D341Med (cell line): ENCODE measurements around the gene CD247.
A peak's percentile ranks its signal among the peaks of the same experiment; 100 is the strongest.

Source experiments
- DNase-seq: peaks from one replicate; pipeline ENCODE4 v3.0.0; 2012; ENCODE audit warnings: low spot score

Gene CD247

DNA sequence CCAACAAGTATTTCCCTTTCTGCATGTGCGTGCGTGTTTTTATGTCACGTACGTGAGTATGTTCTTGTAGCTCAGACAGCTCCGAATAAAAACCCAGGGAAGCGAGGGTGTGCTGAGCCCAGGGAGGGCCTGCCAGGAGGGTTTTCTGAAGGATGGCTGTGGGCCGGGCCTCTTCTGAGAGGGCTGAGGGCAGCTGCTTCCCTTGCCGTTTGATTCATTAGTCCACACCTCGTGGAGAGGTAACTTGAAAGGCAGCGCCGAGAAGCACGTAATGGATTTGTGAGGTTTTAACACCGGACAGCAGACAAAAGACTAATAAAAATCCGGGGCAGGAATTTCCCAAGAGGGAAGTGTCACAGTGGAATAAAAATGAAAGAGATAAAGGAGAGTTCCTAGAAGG is 29.5 kb downstream of the CD247 start:
- no peak for DNase-seq

- no peak for DNase-seq
Observed at GRCh38 chr1:167487614-167488013, 30.7 kb downstream of the CD247 start.

DNA sequence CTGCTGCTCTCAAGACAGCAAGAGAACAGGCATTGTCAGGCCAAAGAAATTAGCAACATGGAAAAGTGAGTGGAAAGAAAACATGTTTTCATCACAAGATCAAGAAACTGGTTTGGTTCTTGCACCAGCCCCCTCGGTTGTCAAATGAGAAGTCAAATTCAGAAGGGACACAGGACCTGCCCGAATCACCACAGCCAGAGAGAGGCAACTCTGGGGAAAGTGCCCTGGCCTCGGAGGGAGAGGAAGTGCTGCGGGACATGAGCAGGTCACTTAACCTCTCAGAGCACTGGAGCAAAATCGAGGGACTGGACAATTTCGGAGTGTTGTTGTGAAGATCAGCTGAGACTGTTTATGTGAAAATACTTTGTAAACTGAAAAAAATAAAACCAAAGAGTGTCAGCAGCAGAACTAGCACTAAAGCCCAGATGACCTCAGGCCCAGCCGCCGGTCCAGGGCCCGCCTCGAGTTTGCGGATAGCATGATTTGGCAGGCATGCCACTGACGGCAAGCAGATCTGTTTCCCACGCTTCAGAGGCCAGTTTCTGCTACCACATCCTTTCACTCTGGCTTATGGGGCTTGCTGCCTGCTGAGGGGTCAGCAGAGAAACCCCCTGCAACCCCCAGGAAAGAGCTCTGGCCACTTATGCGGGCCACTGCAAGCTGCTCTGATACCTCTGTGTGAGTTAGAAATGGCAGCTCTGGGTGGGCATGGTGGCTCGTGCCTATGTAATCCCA is 32.1 kb downstream of the CD247 start:
- DNase-seq: no peak

- no peak for DNase-seq
Observed at GRCh38 chr1:167484726-167485502, 33.4 kb downstream of the CD247 start.

DNA sequence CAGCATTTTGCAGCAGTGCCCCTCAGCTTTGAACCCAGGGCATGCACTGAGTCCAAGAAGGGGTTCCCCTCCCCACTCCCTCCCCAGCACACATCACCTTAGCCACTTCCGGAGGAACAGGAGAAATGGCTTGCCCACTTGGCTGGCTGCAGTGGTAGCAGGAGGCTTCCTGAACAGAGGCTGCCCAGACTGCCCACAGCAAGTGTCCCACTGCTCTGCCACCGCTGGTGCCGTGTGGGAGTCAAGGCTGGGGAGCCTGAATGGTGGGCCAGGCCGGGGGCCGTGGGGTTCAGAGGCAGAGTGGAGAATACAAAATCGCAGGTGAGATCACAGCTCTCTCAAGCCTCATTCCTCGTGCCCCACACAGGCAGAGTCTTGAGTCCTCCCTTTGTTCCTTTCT is 34.5 kb downstream of the CD247 start:
- no peak for DNase-seq

DNA sequence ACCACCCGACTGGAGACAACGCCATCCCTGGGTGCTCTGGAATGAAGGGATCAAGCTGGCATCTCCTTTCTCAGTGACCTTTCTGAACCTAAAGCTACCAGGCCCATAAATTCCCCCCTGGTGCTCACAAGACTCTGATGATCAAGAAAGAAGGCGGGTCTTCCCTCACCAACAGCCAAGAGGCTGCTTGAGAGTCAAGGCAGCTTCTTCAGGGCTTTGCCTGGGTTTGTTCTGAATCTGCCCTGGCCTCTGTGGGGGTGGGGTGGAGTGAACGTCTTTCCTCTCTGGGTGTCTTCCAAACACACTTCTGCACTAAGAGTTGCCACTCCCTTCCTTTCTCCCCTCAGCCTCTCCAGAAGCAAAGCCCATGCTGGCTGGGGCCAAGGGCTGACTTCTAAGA is 36.1 kb downstream of the CD247 start:
- DNase-seq: no peak

- no peak for DNase-seq
Observed at GRCh38 chr1:167479331-167479979, 38.9 kb downstream of the CD247 start.

GRCh38 chr1:167477986-167478385 is 40.3 kb downstream of the CD247 start:
- DNase-seq: no peak

DNA sequence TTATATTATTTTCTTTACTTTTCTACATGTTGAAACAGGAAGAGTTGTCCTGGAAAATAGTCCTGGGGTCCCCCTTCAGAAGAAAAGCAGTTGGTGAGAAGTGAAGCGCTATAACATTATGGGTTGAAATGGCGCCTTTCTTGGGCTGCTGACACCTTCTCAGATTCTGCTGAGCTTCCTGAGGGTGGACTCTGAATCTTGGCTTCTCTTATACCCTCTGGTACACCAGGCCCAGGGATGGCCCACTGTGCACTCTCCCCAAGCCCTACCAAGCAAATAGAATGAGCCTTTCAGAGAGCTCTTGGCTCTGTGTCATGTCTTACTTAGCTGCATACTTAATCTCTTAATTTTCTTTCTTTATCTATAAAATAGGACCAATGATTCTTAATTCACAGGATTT is 42.3 kb downstream of the CD247 start:
- DNase-seq: no peak

GRCh38 chr1:167474191-167474641 is 44.1 kb downstream of the CD247 start:
- DNase-seq: no peak

DNA sequence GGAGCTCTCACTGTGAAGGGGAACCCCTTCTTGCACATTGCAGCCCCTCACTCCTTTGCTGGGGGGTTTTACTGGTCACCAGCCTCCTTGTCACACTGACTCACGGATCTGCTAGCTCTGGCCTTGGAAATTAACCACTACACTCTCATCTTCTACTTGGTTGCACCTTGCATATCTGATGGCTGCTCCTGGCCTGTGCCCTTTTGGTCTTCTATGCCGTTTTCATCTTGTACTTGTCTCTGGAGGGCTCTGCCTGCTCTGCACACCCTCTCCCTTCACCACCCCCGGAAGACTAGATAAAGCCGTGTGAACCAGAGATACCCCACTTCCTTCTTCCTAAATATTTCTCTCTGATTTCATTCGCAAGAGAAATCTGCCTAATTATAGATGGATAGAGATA is 44.6 kb downstream of the CD247 start:
- DNase-seq: peak; percentile 18

DNA sequence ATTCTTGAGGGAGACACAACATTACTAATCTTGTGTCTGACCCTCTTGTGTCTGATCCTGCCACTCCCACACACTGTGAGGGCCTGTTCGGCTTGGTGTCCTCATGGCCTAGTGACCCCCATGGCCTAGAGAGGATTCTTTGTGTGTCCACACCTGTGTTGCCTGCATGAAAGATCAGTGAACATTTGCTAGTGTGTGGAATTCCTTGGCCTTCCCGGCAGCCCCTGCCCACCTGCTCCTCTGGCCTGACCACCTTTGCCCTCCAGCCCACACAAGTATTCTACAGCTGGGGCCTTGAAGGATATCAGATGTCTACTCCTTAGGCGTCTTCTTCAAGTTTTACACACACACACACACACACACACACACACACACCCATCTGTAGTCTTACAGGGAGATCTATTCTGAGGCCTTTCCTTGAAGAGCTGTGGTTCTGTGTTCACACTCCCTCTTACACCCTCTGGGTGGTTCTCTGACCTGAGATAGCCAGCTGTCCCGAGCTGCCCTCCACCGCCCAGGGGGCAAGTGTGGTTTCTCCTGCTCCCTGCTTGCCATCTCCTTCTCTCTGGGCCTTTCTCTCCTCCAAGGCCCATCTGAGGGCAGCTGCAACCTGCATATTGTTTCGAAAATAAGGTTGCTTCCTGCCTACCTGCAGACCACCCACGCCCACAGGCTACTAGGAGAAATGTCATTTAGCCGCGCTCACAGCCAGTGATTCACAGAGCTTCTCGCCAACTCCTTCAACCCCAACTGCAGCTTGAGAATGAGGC is 45.4 kb downstream of the CD247 start:
- no peak for DNase-seq

GRCh38 chr1:167471568-167471967 is 46.8 kb downstream of the CD247 start:
- DNase-seq: no peak

DNA sequence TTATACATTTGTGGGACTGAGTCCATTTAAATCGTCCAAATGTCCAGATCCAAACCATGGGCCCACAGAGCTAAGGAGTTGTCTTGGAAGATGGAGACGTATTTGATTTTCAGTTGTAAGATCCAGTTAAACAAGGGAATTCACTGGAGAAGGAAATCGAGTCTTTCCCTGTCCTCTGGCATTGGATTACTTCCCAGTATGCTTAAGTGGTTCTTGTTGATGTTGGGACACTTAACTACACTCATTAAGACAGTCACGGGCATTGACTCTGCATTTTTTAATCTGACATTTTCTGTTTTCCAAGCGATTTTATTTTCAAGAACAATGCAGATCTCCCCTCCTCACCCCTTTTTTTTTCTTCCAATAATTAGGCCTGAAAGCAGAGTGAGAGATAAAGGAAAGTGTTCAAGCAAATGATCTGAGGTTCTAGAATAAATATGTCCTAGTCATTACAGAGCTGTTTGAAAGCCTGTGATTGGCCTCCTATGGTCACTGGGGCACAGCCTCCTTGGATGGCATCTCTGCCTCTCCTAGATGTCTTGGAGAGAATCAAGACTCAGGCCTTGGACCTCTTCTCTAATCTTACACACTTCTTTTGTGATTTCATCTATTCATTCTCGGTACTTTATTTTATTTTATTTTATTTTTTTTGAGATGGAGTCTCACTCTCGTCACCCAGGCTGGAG is 48.9 kb downstream of the CD247 start:
- peak; percentile 11 for DNase-seq

GRCh38 chr1:167467752-167468151 is 50.6 kb downstream of the CD247 start:
- DNase-seq: no peak

DNA sequence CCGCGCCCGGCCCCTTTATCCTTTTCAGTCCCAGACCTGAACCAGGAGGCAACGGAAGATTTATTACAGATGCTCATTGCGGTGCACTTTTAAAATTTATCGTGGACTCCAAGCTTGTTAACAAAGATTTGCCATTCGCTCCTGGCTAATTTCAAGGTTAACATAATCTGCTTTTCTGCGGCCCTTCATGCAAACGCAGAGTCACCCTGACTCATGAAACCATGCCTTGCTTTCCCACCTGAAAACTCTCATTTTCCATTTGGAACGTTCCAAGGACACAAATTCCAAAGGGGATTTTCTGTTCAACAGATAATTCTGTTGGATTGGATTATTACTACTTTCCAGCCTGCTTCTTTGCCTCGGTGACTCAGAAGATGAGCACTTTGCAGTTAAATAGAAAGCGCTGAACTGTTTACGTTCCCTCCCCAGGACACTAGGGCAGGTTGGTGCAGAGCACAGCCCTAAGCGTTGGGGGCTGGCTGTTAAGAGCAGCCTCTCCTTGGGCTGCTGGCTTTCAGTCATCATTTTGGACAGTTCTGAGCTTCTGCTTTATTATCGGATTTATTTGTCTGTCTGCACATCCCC is 51.1 kb downstream of the CD247 start:
- DNase-seq: peak; percentile 24

GRCh38 chr1:167465743-167466142 is 52.6 kb downstream of the CD247 start:
- DNase-seq: no peak

- no peak for DNase-seq
Observed at GRCh38 chr1:167465018-167465417, 53.3 kb downstream of the CD247 start.

- no peak for DNase-seq
Observed at GRCh38 chr1:167463875-167464575, 54.3 kb downstream of the CD247 start.

DNA sequence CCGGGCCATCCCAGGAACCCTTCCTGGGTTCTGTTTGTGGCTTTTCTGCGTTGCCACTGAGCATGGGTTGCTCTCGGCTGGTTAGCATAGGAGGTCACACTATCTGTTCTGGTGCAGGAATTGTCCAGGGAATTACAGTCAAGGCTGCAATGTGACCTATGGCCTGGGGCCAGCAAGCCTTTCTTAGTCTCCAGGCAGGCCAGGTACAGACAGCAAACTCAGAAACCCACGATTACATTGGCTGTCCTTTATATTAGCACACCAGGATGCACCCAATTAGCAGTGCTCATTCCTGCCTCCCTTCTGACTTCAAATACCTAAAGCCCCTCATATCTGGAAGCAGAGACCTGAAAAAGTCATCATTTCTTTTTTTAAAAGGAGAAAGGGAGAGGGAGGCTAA is 55.2 kb downstream of the CD247 start:
- no peak for DNase-seq

DNA sequence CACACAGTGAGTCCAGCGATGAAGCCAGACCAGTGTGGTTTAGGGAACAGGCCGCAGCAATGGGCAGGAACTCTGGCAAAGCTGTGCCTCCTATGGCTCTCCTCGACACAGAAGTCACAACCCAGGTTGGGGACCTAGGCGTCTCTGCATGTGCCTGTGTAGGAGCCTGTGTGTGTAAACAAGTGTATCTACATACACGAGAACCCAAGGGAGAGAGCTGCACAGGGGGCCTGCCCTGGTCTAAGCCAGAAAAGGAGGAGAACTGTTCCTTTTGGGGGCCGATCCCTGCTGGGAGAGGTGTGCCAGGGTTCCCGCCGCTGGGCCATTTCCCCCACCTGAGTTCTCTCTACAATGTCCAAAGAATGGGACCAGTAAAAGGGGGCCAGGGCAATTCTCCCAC is 56.0 kb downstream of the CD247 start:
- DNase-seq: no peak
